Measurements from ENCODE around the gene BOC. TPM values are rescaled to one million over a fixed set of nuclear protein-coding genes. Genes with fewer than 3 reads are reported as not detected.

BOC gene
- total RNA-seq, 2 donors from 2014 or later, result 23.4 to 33.4 TPM

GRCh38 chr3:113300596-113300995 is 89.2 kb downstream of the BOC start:
- DNase-seq (ENCODE audit: low spot score) (no peak), ATAC-seq (ENCODE audit: insufficient number of reproducible peaks, low FRiP score, low read depth) (no peak)
- Histone ChIP-seq H3K9me3 (no peaks in the 10 kb centered on the region), H3K27ac (no peak overlapping the region), H3K27me3 (replicated peaks; ENCODE audit: insufficient read depth) (no peaks in the 10 kb centered on the region), H3K36me3 (no peaks in the 10 kb centered on the region), H3K4me3 (no peak overlapping the region), H3K4me1 (ENCODE audit: control insufficient read depth in 1 of 2, low read depth in 2 of 2) (peaks cover 0 to 4% of the 10 kb centered on the region in 2 donors)
- TF ChIP-seq CTCF (IDR thresholded peaks at IDR 0.05), result no peak

GRCh38 chr3:113304102-113304501 is 92.7 kb downstream of the BOC start:
- no peak for TF ChIP-seq CTCF (IDR thresholded peaks at IDR 0.05)
- H3K4me3 ChIP-seq, result no peak overlapping the region
- no peaks in the 10 kb centered on the region for H3K27me3 ChIP-seq (replicated peaks; ENCODE audit: insufficient read depth)
- no peaks in the 10 kb centered on the region for H3K36me3 ChIP-seq
- no peak for DNase-seq (ENCODE audit: low spot score)
- ATAC-seq (ENCODE audit: insufficient number of reproducible peaks, low FRiP score, low read depth), result no peak
- H3K9me3 ChIP-seq, result no peaks in the 10 kb centered on the region
- H3K27ac ChIP-seq, result no peak overlapping the region
- H3K4me1 ChIP-seq (ENCODE audit: control insufficient read depth in 1 of 2, low read depth in 2 of 2), result peaks cover 0 to 6% of the 10 kb centered on the region in 2 donors

- no peak for TF ChIP-seq CTCF (IDR thresholded peaks at IDR 0.05)
- Histone ChIP-seq H3K4me1 (ENCODE audit: control insufficient read depth in 1 of 2, low read depth in 2 of 2) (peaks cover 0 to 6% of the 10 kb centered on the region in 2 donors), H3K27ac (no peak overlapping the region), H3K36me3 (no peaks in the 10 kb centered on the region), H3K27me3 (replicated peaks; ENCODE audit: insufficient read depth) (no peaks in the 10 kb centered on the region), H3K9me3 (no peaks in the 10 kb centered on the region), H3K4me3 (no peak overlapping the region)
- DNase-seq (ENCODE audit: low spot score) (no peak), ATAC-seq (ENCODE audit: insufficient number of reproducible peaks, low FRiP score, low read depth) (no peak)
These were observed 93.6 kb downstream of the BOC start for GRCh38 chr3:113304856-113305540.

GRCh38 chr3:113310960-113311359 is 99.6 kb downstream of the BOC start:
- no peak for DNase-seq (ENCODE audit: low spot score)
- H3K36me3 ChIP-seq, result no peaks in the 10 kb centered on the region

GRCh38 chr3:113312416-113312815 is 101.1 kb downstream of the BOC start:
- H3K4me1 ChIP-seq (ENCODE audit: control insufficient read depth in 1 of 2, low read depth in 2 of 2), result no peaks in the 10 kb centered on the region
- no peak for ATAC-seq (ENCODE audit: insufficient number of reproducible peaks, low FRiP score, low read depth)
- no peak for TF ChIP-seq CTCF (IDR thresholded peaks at IDR 0.05)
- H3K36me3 ChIP-seq, result no peaks in the 10 kb centered on the region
- no peak overlapping the region for H3K4me3 ChIP-seq
- H3K27me3 ChIP-seq (replicated peaks; ENCODE audit: insufficient read depth), result no peaks in the 10 kb centered on the region
- DNase-seq (ENCODE audit: low spot score), result no peak
- H3K27ac ChIP-seq, result no peak overlapping the region
- H3K9me3 ChIP-seq, result no peaks in the 10 kb centered on the region

More at GRCh38 chr3:113310960-113311359, 99.6 kb downstream of the BOC start:
- Histone ChIP-seq H3K4me3 (no peak overlapping the region), H3K9me3 (no peaks in the 10 kb centered on the region), H3K4me1 (ENCODE audit: control insufficient read depth in 1 of 2, low read depth in 2 of 2) (no peaks in the 10 kb centered on the region), H3K27ac (no peak overlapping the region), H3K27me3 (replicated peaks; ENCODE audit: insufficient read depth) (no peaks in the 10 kb centered on the region)
- no peak for ATAC-seq (ENCODE audit: insufficient number of reproducible peaks, low FRiP score, low read depth)
- TF ChIP-seq CTCF (IDR thresholded peaks at IDR 0.05), result no peak

Measured in thoracic aorta (tissue), 2 donors.